ENCODE measurements around the gene SRP68. TPM values are rescaled to one million over a fixed set of nuclear protein-coding genes. Genes with fewer than 3 reads are reported as not detected.

Gene SRP68
- total RNA-seq, 2 donors from 2014 or later: 73.9 to 78.0 TPM

DNA sequence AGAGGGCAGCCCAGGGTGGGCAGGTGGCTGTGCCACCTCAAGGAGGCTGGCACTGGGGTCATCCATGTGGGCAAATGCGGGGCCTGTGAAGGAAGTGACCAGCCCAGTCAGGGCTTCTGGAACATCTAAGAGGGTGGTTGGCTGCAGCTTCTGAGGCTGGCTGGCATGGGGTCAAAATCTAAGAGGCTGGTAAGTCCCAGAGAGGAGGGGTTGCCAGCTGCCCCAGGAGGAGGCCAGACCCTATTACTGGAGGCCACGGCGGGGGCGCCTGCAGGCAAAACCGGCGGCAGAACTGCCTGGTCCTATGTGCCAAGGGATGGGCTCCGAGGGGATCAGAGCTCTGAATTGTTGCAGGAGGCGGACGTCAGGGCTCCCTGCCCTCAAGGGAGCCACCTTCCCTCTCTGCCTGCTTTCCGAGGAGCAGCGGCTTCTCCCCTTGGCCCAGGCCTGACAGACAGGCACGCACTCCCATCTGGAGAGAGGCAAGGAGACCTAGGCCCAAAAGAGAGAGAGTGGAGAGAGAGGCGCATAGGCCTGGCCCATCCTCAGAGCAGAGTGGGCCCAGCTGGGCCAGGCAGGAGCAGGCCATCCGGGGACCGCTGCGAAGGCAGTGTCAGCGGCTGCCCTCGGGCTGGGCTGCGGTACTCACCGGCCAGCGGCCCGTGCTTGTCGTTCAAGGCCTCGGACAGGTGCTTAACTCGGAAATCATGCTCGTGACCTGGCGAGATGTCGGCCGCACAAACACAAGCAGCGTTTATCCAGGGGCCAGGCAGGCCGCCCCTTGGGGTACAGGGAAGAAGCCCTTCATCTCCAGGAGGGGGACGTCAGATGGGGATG is 17.6 kb upstream of the SRP68 start:
- H3K27me3 Mint-ChIP-seq (ENCODE audit: insufficient read depth): no peaks in the 10 kb centered on the region
- DNase-seq: no peak
- WGBS, 2 experiments (ENCODE audit: insufficient coverage in 1 of 2, insufficient read length in 1 of 2): 90 to 94% methylated on average over 23 to 32 of the region's 32 CpGs
- no peaks in the 10 kb centered on the region for H3K4me1 ChIP-seq (ENCODE audit: control insufficient read depth, insufficient read depth, low read length)
- no peaks in the 10 kb centered on the region for H3K27me3 ChIP-seq (ENCODE audit: control insufficient read depth, insufficient read depth, low read length, poor library complexity, severe bottlenecking)
- H3K27ac ChIP-seq (ENCODE audit: low read depth, low read length): no peak overlapping the region
- H3K9me3 ChIP-seq (ENCODE audit: control insufficient read depth, low read length): no peaks in the 10 kb centered on the region
- no peak overlapping the region for H3K4me3 ChIP-seq (ENCODE audit: low read length)
- no peak for TF ChIP-seq CTCF (conservative IDR thresholded peaks at IDR 0.05)
- no peak overlapping the region for H3K27ac Mint-ChIP-seq
- no peaks in the 10 kb centered on the region for H3K4me1 Mint-ChIP-seq
- peaks cover 83% of the 10 kb centered on the region for H3K36me3 ChIP-seq (ENCODE audit: control insufficient read depth, insufficient read depth, low read length)
- no peak overlapping the region for H3K9ac ChIP-seq (ENCODE audit: extremely low read depth, low read length, poor library complexity, severe bottlenecking)
- peaks cover 73% of the 10 kb centered on the region for H3K36me3 Mint-ChIP-seq (ENCODE audit: low read depth)
- H3K9me3 Mint-ChIP-seq: no peaks in the 10 kb centered on the region
- H3K4me3 Mint-ChIP-seq: no peak overlapping the region

GRCh38 chr17:76088868-76089576 is 16.7 kb upstream of the SRP68 start:
- H3K4me3 Mint-ChIP-seq: no peak overlapping the region

More at GRCh38 chr17:76088868-76089576, 16.7 kb upstream of the SRP68 start:
- Histone ChIP-seq H3K4me3 (ENCODE audit: low read length) (no peak overlapping the region), H3K9ac (ENCODE audit: extremely low read depth, low read length, poor library complexity, severe bottlenecking) (no peak overlapping the region), H3K27ac (ENCODE audit: low read depth, low read length) (no peak overlapping the region), H3K36me3 (ENCODE audit: control insufficient read depth, insufficient read depth, low read length) (peaks cover 83% of the 10 kb centered on the region), H3K4me1 (ENCODE audit: control insufficient read depth, insufficient read depth, low read length) (no peaks in the 10 kb centered on the region), H3K9me3 (ENCODE audit: control insufficient read depth, low read length) (no peaks in the 10 kb centered on the region), H3K27me3 (ENCODE audit: control insufficient read depth, insufficient read depth, low read length, poor library complexity, severe bottlenecking) (no peaks in the 10 kb centered on the region)
- Mint-ChIP-seq H3K9me3 (no peaks in the 10 kb centered on the region), H3K36me3 (ENCODE audit: low read depth) (peaks cover 73% of the 10 kb centered on the region), H3K27me3 (ENCODE audit: insufficient read depth) (no peaks in the 10 kb centered on the region), H3K27ac (no peak overlapping the region), H3K4me1 (no peaks in the 10 kb centered on the region)
- TF ChIP-seq CTCF (conservative IDR thresholded peaks at IDR 0.05): no peak
- no peak for DNase-seq
- WGBS, 2 experiments (ENCODE audit: insufficient coverage in 1 of 2, insufficient read length in 1 of 2): 95 to 100% methylated on average over 17 to 25 of the region's 25 CpGs

All from endodermal cell (in vitro differentiated cells).